K562 (cell line): ENCODE results near the gene ASB11. TPM values are rescaled to one million over a fixed set of nuclear protein-coding genes. Genes with fewer than 3 reads are reported as not detected.
A peak's percentile ranks its signal among the peaks of the same experiment; 100 is the strongest.

Experiments used
- ATAC-seq: fragments of 200-7000 bp; cut with Tn5 transposase; 3 replicates; pipeline ENCODE4 v1.9.1; 2020; ENCODE audit warnings: moderate library complexity
- BruUV-seq: library from RNA; stranded (reverse); fragments of 400-500 nt; replicated peaks from 2 replicates; lab custom pipeline; 2021; lab: Mats Ljungman, UMichigan
- CTCF ChIA-PET: fragments of 300-600 bp; formaldehyde crosslinking; extraction: SDS; loops from one replicate; lab custom pipeline; 2021; ENCODE audit warnings: low intra/inter-chr PET ratio; lab: Yijun Ruan, JAX
- POLR2A ChIA-PET: fragments of 300-600, 350-650 bp; sonication (Branson Sonifier 250); formaldehyde crosslinking; extraction: SDS; loops from one replicate; lab custom pipeline; 2021; ENCODE audit warnings: antibody characterized with exemption, inconsistent platforms; lab: Yijun Ruan, JAX
- DNase-seq, 4 experiments: peaks; one replicate each; pipeline versions ENCODE4 v3.0.0 to v3.0.0-alpha.2; 2011 to 2018; ENCODE audit warnings: low spot score in 3 of 4, mixed read lengths in 3 of 4; ENCODE audit errors: extremely low read depth in 1 of 4
- FAIRE-seq: peaks from 2 replicates; lab custom pipeline; 2011; peaks lifted over from hg19 to GRCh38; lab: Jason Lieb, UNC
- H2AFZ ChIP-seq: 2 replicates; pipeline ENCODE4 v1.6.0; 2011; ENCODE audit warnings: low read depth, low read length, control low read depth, inconsistent platforms
- H3K27ac ChIP-seq: fragments of 200-600 bp; 3 replicates; pipeline ENCODE4 v1.8.0; 2011; ENCODE audit warnings: low read depth, mild to moderate bottlenecking, control low read depth, inconsistent platforms, low read length, moderate library complexity, mixed read lengths; ENCODE audit errors: extremely low read depth
- H3K27me3 ChIP-seq, 2 experiments: fragments of 300-600 bp in 1 of 2; 2 replicates in 1 of 2; 3 replicates in 1 of 2; pipeline versions ENCODE4 v1.6.0 to v1.8.0; 2011; ENCODE audit warnings: inconsistent platforms in 2 of 2, low read length in 2 of 2, mild to moderate bottlenecking in 1 of 2, mixed read lengths in 1 of 2, moderate library complexity in 1 of 2; ENCODE audit not compliant: control insufficient read depth in 2 of 2, insufficient read depth in 2 of 2
- H3K36me3 ChIP-seq: fragments of 300-600 bp; 3 replicates; pipeline ENCODE4 v1.8.0; 2011; ENCODE audit warnings: mild to moderate bottlenecking, low read length, inconsistent platforms; ENCODE audit not compliant: control insufficient read depth, insufficient read depth
- H3K4me1 ChIP-seq, 2 experiments: fragments of 200-600 bp in 1 of 2; replicated peaks in 1 of 2; 2 replicates in 1 of 2; 3 replicates in 1 of 2; pipeline versions ENCODE4 v1.5.1 to v1.8.0; 2011; ENCODE audit warnings: inconsistent platforms in 2 of 2, low read length in 2 of 2, mild to moderate bottlenecking in 1 of 2, mixed read lengths in 1 of 2, moderate library complexity in 1 of 2; ENCODE audit not compliant: control insufficient read depth in 2 of 2, insufficient read depth in 2 of 2
- H3K4me2 ChIP-seq: 2 replicates; pipeline ENCODE4 v1.6.1; 2011; ENCODE audit warnings: low read length, control low read depth, inconsistent platforms, mixed read lengths; ENCODE audit not compliant: insufficient read depth
- H3K4me3 ChIP-seq: fragments of 200-600 bp; sonication (generic), shearing (Covaris generic); 2 replicates; pipeline ENCODE4 v1.5.1; 2016; ENCODE audit warnings: control low read depth, inconsistent platforms
- H3K79me2 ChIP-seq: fragments of 200-600 bp; 3 replicates; pipeline ENCODE4 v1.8.0; 2011; ENCODE audit warnings: low read length, inconsistent platforms; ENCODE audit not compliant: control insufficient read depth, insufficient read depth
- H3K9ac ChIP-seq, 2 experiments: 2 replicates each; pipeline versions ENCODE4 v1.6.0 to v1.6.1; 2011; ENCODE audit warnings: low read depth in 2 of 2, low read length in 2 of 2, control low read depth in 1 of 2, inconsistent platforms in 1 of 2, mild to moderate bottlenecking in 1 of 2, mixed read lengths in 1 of 2; ENCODE audit not compliant: insufficient read depth in 1 of 2
- H3K9me1 ChIP-seq: one replicate; pipeline ENCODE4 v1.6.0; 2011; ENCODE audit warnings: inconsistent platforms, mild to moderate bottlenecking, low read length, moderate library complexity; ENCODE audit not compliant: control insufficient read depth, insufficient read depth
- H3K9me3 ChIP-seq: replicated peaks from 2 replicates; pipeline ENCODE4 v1.5.1; 2011; ENCODE audit warnings: low read depth, low read length, inconsistent platforms; ENCODE audit not compliant: control insufficient read depth, insufficient read depth
- H4K20me1 ChIP-seq: replicated peaks from 2 replicates; pipeline ENCODE4 v1.6.1; 2011; ENCODE audit warnings: low read length, inconsistent platforms, mixed read lengths; ENCODE audit not compliant: control insufficient read depth, insufficient read depth
- BACH1 ChIP-seq: fragments of 200-800 bp; sonication (Bioruptor generic); IDR thresholded peaks from 2 replicates; pipeline ENCODE4 v1.6.1; 2016; ENCODE audit warnings: missing genetic modification characterization, missing compliant biosample characterization
- CBX5 ChIP-seq: IDR thresholded peaks from 2 replicates; pipeline ENCODE4 v1.6.1; 2014; ENCODE audit warnings: low read depth, borderline replicate concordance
- CHAMP1 ChIP-seq: fragments of 450-650 bp; IDR thresholded peaks from 2 replicates; pipeline ENCODE4 v1.6.1; 2016; ENCODE audit warnings: mild to moderate bottlenecking
- CREB1 ChIP-seq, 2 experiments: sonication (generic) in 1 of 2; formaldehyde crosslinking in 1 of 2; IDR thresholded peaks; 2 replicates each; pipeline versions ENCODE4 v1.6.1 to v1.8.0; 2012 to 2022; ENCODE audit warnings: inconsistent platforms in 1 of 2, mild to moderate bottlenecking in 1 of 2, missing genetic modification reagents in 1 of 2, moderate library complexity in 1 of 2
- ELK3 ChIP-seq: fragments of 450-650 bp; formaldehyde crosslinking; IDR thresholded peaks from 2 replicates; pipeline ENCODE4 v1.4.0; 2020; ENCODE audit warnings: mild to moderate bottlenecking
- GABPB1 ChIP-seq: sonication (generic); formaldehyde crosslinking; IDR thresholded peaks from 2 replicates; pipeline ENCODE4 v1.8.0; 2022; ENCODE audit warnings: mild to moderate bottlenecking, missing genetic modification reagents
- GATAD2A ChIP-seq: fragments of 450-650 bp; IDR thresholded peaks from 2 replicates; pipeline ENCODE4 v1.6.1; 2017
- RBM34 ChIP-seq: fragments of 200-400 bp; formaldehyde crosslinking; IDR thresholded peaks from 2 replicates; pipeline ENCODE4 v1.6.1; 2018; ENCODE audit warnings: low read length, borderline replicate concordance; ENCODE audit not compliant: insufficient read depth
- TFE3 ChIP-seq: fragments of 450-650 bp; formaldehyde crosslinking; IDR thresholded peaks from 2 replicates; pipeline ENCODE4 v1.4.0; 2020; ENCODE audit warnings: mild to moderate bottlenecking, mixed read lengths
- ZNF212 ChIP-seq: fragments of 450-650 bp; formaldehyde crosslinking; IDR thresholded peaks from 2 replicates; pipeline ENCODE4 v1.4.0; 2020; ENCODE audit warnings: mild to moderate bottlenecking
- ZNF217 ChIP-seq: sonication (generic); formaldehyde crosslinking; IDR thresholded peaks from 2 replicates; pipeline ENCODE4 v1.8.0; 2022; ENCODE audit warnings: mild to moderate bottlenecking, missing genetic modification reagents
- ZNF398 ChIP-seq: fragments of 250-450 bp; sonication (Bioruptor Pico); IDR thresholded peaks from 2 replicates; pipeline ENCODE4 v1.8.0; 2021; ENCODE audit warnings: moderate library complexity, mild to moderate bottlenecking, inconsistent platforms
- ZNF445 ChIP-seq: fragments of 250-450 bp; sonication (Bioruptor Pico); IDR thresholded peaks from 2 replicates; pipeline ENCODE4 v1.4.0; 2020; ENCODE audit warnings: low read depth, mild to moderate bottlenecking, moderate library complexity
- ZNF551 ChIP-seq: fragments of 250-450 bp; sonication (Bioruptor Pico); IDR thresholded peaks from 2 replicates; pipeline ENCODE4 v1.5.0; 2021; ENCODE audit warnings: mild to moderate bottlenecking, moderate library complexity
- ZNF586 ChIP-seq: fragments of 450-650 bp; formaldehyde crosslinking; conservative IDR thresholded peaks from 2 replicates; pipeline ENCODE4 v1.4.0; 2020; ENCODE audit warnings: mild to moderate bottlenecking, moderate library complexity
- ZNF707 ChIP-seq: fragments of 250-450 bp; sonication (Bioruptor Pico); conservative IDR thresholded peaks from 2 replicates; pipeline ENCODE4 v1.8.0; 2022; ENCODE audit warnings: inconsistent platforms, mild to moderate bottlenecking, moderate library complexity
- ZNF764 ChIP-seq: fragments of 250-450 bp; sonication (Bioruptor Pico); IDR thresholded peaks from 2 replicates; pipeline ENCODE4 v1.4.0; 2020; ENCODE audit warnings: low read depth, mild to moderate bottlenecking, moderate library complexity
- ZSCAN29 ChIP-seq: fragments of 450-650 bp; IDR thresholded peaks from 2 replicates; pipeline ENCODE4 v1.6.1; 2017
- in situ Hi-C: fragments of 300-500 bp; cut with MboI; formaldehyde crosslinking; loops from 4 replicates; pipeline ENCODE4 v1.15.0; 2018; ENCODE audit warnings: inconsistent platforms, mixed read lengths
- intact Hi-C: fragments of 100-400 bp; cut with micrococcal nuclease; formaldehyde crosslinking; loops from 2 replicates; pipeline ENCODE4 v1.14.2; 2022
- polyA plus RNA-seq, 8 experiments: library from polyadenylated mRNA; depleted of rRNA in 4 of 8; stranded (reverse) in 5 of 8; unstranded in 3 of 8; fragments of >200 nt; fragmentation: Nextera tagmentation in 2 of 8; fragmentation: Illumina TruSeq in 1 of 8; extraction: Ambion mirVana in 2 of 8; extraction: Trizol in 1 of 8; gene quantifications; 2 replicates each; pipeline versions ENCODE4 v1.2.1 to v1.2.3, GENCODE V29; 2011 to 2014; ENCODE audit warnings: inconsistent platforms in 1 of 8, missing spikeins in 1 of 8
- total RNA-seq, 7 experiments: library from RNA; depleted of rRNA in 6 of 7; stranded (reverse); fragments of >200 nt in 6 of 7; fragmentation: Illumina TruSeq in 2 of 7; extraction: Trizol in 2 of 7; gene quantifications; 2 replicates each; pipeline versions ENCODE4 v1.2.1 to v1.2.3, GENCODE V29; 2011 to 2021; ENCODE audit warnings: low replicate concordance in 1 of 7

Gene ASB11
- total and polyA plus RNA-seq, 9 of the 15 experiments (the other 6 are each of a cell fraction or from before 2014, with no cell fraction given) = not detected

GRCh38 chrX:15254852-15255251 lies 60.6 kb downstream of the ASB11 start:
- Histone ChIP-seq H3K79me2 (no peaks in the 10 kb centered on the region), H3K4me2 (no peak overlapping the region), H2AFZ (no peak overlapping the region; the same call in 1 of the 2 replicates), H3K27ac (no peak overlapping the region), H4K20me1 (no peaks in the 10 kb centered on the region), H3K9ac (no peak overlapping the region), H3K4me1 (no peaks in the 10 kb centered on the region; a peak in 1 of 5 replicates), H3K9me1 (peaks cover 3% of the 10 kb centered on the region), H3K27me3 (no peaks in the 10 kb centered on the region; a peak in 1 of 5 replicates), H3K36me3 (no peaks in the 10 kb centered on the region), H3K9me3 (no peaks in the 10 kb centered on the region), H3K4me3 (no peak overlapping the region)
- ChIA-PET CTCF (no interaction called here), POLR2A (interaction anchor here (0.6 kb wide), 2 partner anchors 148 to 1212 kb away, joined by 3 read pairs; no protein-coding TSS in a partner anchor)
- no peak for FAIRE-seq
- BruUV-seq = no TSS peak
- intact Hi-C loops = no loop called here
- no peak for DNase-seq
- ATAC-seq = no peak
- in situ Hi-C loops = no loop called here
- TF ChIP-seq ELK3 (CRISPR knock-in tag) (no peak), GATAD2A (no peak), CREB1 (IDR thresholded peaks at IDR 0.05) (no peak), CREB1 (CRISPR knock-in tag; IDR thresholded peaks at IDR 0.05) (no peak), TFE3 (CRISPR knock-in tag) (no peak), ZNF445 (CRISPR knock-in tag) (no peak), ZNF212 (no peak), BACH1 (peak; percentile 70; the same call in 1 of the 2 replicates), CHAMP1 (no peak), ZSCAN29 (no peak), ZNF707 (CRISPR knock-in tag) (no peak), ZNF217 (CRISPR knock-in tag) (no peak), ZNF398 (CRISPR knock-in tag) (no peak), ZNF586 (no peak), CBX5 (no peak), ZNF551 (CRISPR knock-in tag) (no peak), ZNF764 (CRISPR knock-in tag) (no peak), GABPB1 (CRISPR knock-in tag) (no peak), RBM34 (no peak)
